H1 (cell line): ENCODE results near the gene SOX6. TPM values are rescaled to one million over a fixed set of nuclear protein-coding genes. Genes with fewer than 3 reads are reported as not detected.

Experiments
- EZH2 ChIP-seq: fragments of 200-600 bp; sonication (generic); IDR thresholded peaks from 2 replicates; pipeline ENCODE4 v1.7.1; 2012; ENCODE audit warnings: low read depth, mild to moderate bottlenecking, moderate library complexity, low read length, inconsistent platforms; ENCODE audit not compliant: severe bottlenecking
- FOSL1 ChIP-seq: IDR thresholded peaks from 2 replicates; pipeline ENCODE4 v1.6.1; 2011; ENCODE audit warnings: mild to moderate bottlenecking, low read depth, low read length, moderate library complexity; ENCODE audit not compliant: insufficient read depth
- HDAC2 ChIP-seq, 2 experiments: fragments of 300-600 bp in 1 of 2; sonication (generic) in 1 of 2; IDR thresholded peaks; 2 replicates each; pipeline ENCODE4 v1.6.1; 2011 to 2012; ENCODE audit warnings: low read depth in 2 of 2, low read length in 2 of 2, mild to moderate bottlenecking in 2 of 2, moderate library complexity in 2 of 2, borderline replicate concordance in 1 of 2, inconsistent platforms in 1 of 2
- TCF12 ChIP-seq: IDR thresholded peaks from 2 replicates; pipeline ENCODE4 v1.6.1; 2011; ENCODE audit warnings: low read depth, mild to moderate bottlenecking, low read length
- YY1 ChIP-seq: IDR thresholded peaks from 2 replicates; pipeline ENCODE4 v1.6.1; 2011; ENCODE audit warnings: low read depth, mild to moderate bottlenecking, low read length
- polyA plus RNA-seq, 7 experiments: library from polyadenylated mRNA; depleted of rRNA in 3 of 7; stranded (reverse) in 5 of 7; unstranded in 2 of 7; fragments of >200 nt in 5 of 7; fragments of 200-250 nt in 2 of 7; gene quantifications; 1 replicate in 5 of 7; 2 replicates in 1 of 7; 4 replicates in 1 of 7; pipeline versions ENCODE4 v1.2.1 to v1.2.3, GENCODE V29; 2011 to 2013; ENCODE audit warnings: missing spikeins in 2 of 7, mixed read lengths in 2 of 7
- total RNA-seq: library from RNA; stranded (reverse); fragmentation: NEBNext Ultra II Directional; extraction: Animal tissue kit (Norgen Biotek cat#: 25700); gene quantifications from 2 replicates; pipeline ENCODE4 v1.2.1, GENCODE V29; 2021

The SOX6 gene
- total and polyA plus RNA-seq, 2 of the 8 experiments (the other 6 are each of a cell fraction or from before 2014, with no cell fraction given) = 0.09 TPM; not detected in 1

DNA sequence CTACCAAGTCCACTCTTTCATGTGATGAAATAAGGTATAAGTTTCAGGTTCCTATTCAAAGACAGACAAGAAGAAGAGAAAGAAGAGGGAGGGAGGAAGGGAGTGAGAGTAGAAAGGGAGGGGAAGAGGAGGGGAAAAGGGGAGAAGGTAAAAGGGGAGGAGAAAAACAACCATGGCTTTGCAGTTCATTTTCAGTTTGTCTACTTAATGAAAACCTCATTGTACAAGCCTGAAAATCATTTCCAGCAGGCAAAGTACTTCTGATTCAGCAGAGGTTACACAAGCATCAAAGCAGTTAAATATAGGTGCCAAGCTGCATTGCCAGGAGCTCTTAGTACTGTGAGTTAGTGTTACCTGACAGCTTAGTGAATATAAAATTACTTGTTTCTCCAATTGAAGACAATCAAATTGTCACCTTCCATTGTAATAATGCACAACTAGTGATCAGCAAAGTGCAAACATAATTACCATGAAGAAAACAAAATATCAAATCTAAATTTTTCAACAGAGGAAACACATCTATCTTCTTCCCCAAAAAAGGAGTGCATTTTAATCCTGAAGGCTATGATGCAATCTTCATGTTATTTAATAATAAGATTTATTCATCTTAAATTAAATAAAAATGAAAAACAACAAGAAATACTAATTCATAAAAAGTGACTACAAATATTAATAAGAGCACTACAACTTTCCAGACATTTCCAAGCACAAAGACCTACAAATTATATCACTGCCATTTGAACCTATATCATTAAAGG lies 8.2 kb downstream of the SOX6 start (continued):
- TF ChIP-seq HDAC2 (IDR thresholded peaks at IDR 0.05; ENCODE audit: borderline replicate concordance in 1 of 2, low read depth in 2 of 2, low read length in 2 of 2) = no peak
- no peak for TF ChIP-seq FOSL1
- no peak for TF ChIP-seq EZH2
- no peak for TF ChIP-seq TCF12
- no peak for TF ChIP-seq YY1
